IMR-90 (cell line): ENCODE results near the gene RAET1G. TPM values are rescaled to one million over a fixed set of nuclear protein-coding genes. Genes with fewer than 3 reads are reported as not detected.

Experiments
- ATAC-seq: fragments of 200-7000 bp; cut with Tn5 transposase; 2 replicates; pipeline ENCODE4 v1.9.1; 2020; ENCODE audit warnings: low read depth, mild to moderate bottlenecking, moderate library complexity
- BruUV-seq: library from RNA; stranded (reverse); fragments of 400-500 nt; replicated peaks from 2 replicates; lab custom pipeline; 2021; lab: Mats Ljungman, UMichigan
- CTCF ChIA-PET: fragments of 300-600 bp; formaldehyde crosslinking; extraction: SDS; loops from one replicate; lab custom pipeline; 2021; ENCODE audit warnings: antibody characterized with exemption; lab: Yijun Ruan, JAX
- POLR2A ChIA-PET: fragments of 300-600 bp; sonication (Branson Sonifier 250); formaldehyde crosslinking; loops from one replicate; lab custom pipeline; 2022; ENCODE audit warnings: antibody characterized with exemption; ENCODE audit not compliant: unreplicated experiment; lab: Charles Lee
- DNase-seq: peaks from one replicate; pipeline ENCODE4 v3.0.0; 2013
- H2AFZ ChIP-seq: replicated peaks from 2 replicates; pipeline ENCODE3; 2013; ENCODE audit warnings: low read length, mild to moderate bottlenecking; ENCODE audit not compliant: poor library complexity
- H2AK5ac ChIP-seq: 2 replicates; pipeline ENCODE4 v1.6.1; 2013; ENCODE audit warnings: low read depth, low read length, inconsistent platforms
- H2AK9ac ChIP-seq: replicated peaks from 2 replicates; pipeline ENCODE3; 2013; ENCODE audit warnings: mild to moderate bottlenecking, low read depth, low read length, moderate library complexity; ENCODE audit not compliant: poor library complexity
- H2BK120ac ChIP-seq: 2 replicates; pipeline ENCODE4 v1.6.1; 2013; ENCODE audit warnings: low read depth, low read length, inconsistent platforms
- H2BK15ac ChIP-seq: 3 replicates; pipeline ENCODE4 v1.6.1; 2013; ENCODE audit warnings: low read depth, low read length, inconsistent platforms
- H2BK20ac ChIP-seq: 2 replicates; pipeline ENCODE4 v1.6.1; 2013; ENCODE audit warnings: low read depth, mild to moderate bottlenecking, inconsistent platforms, low read length, moderate library complexity
- H2BK5ac ChIP-seq: 2 replicates; pipeline ENCODE4 v1.6.1; 2013; ENCODE audit warnings: mild to moderate bottlenecking, low read depth, low read length, inconsistent platforms; ENCODE audit not compliant: poor library complexity, severe bottlenecking
- H3K14ac ChIP-seq: replicated peaks from 2 replicates; pipeline ENCODE4 v1.6.1; 2013; ENCODE audit warnings: low read depth, low read length, inconsistent platforms
- H3K18ac ChIP-seq: 2 replicates; pipeline ENCODE4 v1.6.1; 2013; ENCODE audit warnings: low read depth, low read length, control low read depth
- H3K23ac ChIP-seq: 2 replicates; pipeline ENCODE4 v1.6.1; 2013; ENCODE audit warnings: low read depth, low read length, inconsistent platforms
- H3K27ac ChIP-seq: 2 replicates; pipeline ENCODE4 v1.5.1; 2013; ENCODE audit warnings: mild to moderate bottlenecking, control low read depth, low read length; ENCODE audit not compliant: insufficient read depth
- H3K27me3 ChIP-seq: 2 replicates; pipeline ENCODE4 v1.6.1; 2013; ENCODE audit warnings: low read length; ENCODE audit not compliant: control insufficient read depth, insufficient read depth
- H3K36me3 ChIP-seq: 2 replicates; pipeline ENCODE4 v1.6.1; 2013; ENCODE audit warnings: low read length, mixed read lengths; ENCODE audit not compliant: control insufficient read depth, insufficient read depth
- H3K4ac ChIP-seq: 2 replicates; pipeline ENCODE4 v1.6.1; 2013; ENCODE audit warnings: low read depth, low read length, inconsistent platforms
- H3K4me1 ChIP-seq: 2 replicates; pipeline ENCODE4 v1.6.1; 2013; ENCODE audit warnings: low read length, mixed read lengths; ENCODE audit not compliant: control insufficient read depth, insufficient read depth
- H3K4me2 ChIP-seq: 2 replicates; pipeline ENCODE4 v1.6.1; 2013; ENCODE audit warnings: low read depth, mild to moderate bottlenecking, control low read depth, low read length, moderate library complexity
- H3K4me3 ChIP-seq: 2 replicates; pipeline ENCODE4 v1.5.1; 2013; ENCODE audit warnings: low read depth, mild to moderate bottlenecking, control low read depth, low read length, moderate library complexity; ENCODE audit not compliant: insufficient read depth
- H3K56ac ChIP-seq: 2 replicates; pipeline ENCODE4 v1.6.1; 2013; ENCODE audit warnings: low read length, inconsistent platforms; ENCODE audit not compliant: insufficient read depth; ENCODE audit errors: extremely low read depth
- H3K79me1 ChIP-seq, 2 experiments: 2 replicates each; pipeline ENCODE4 v1.6.1; 2013; ENCODE audit warnings: low read length in 2 of 2, inconsistent platforms in 1 of 2, low read depth in 1 of 2
- H3K9ac ChIP-seq: 2 replicates; pipeline ENCODE4 v1.6.1; 2013; ENCODE audit warnings: low read depth, low read length, control low read depth
- H3K9me1 ChIP-seq: 2 replicates; pipeline ENCODE4 v1.6.1; 2013; ENCODE audit warnings: low read length, inconsistent platforms; ENCODE audit not compliant: insufficient read depth
- H3K9me3 ChIP-seq: 2 replicates; pipeline ENCODE4 v1.6.1; 2013; ENCODE audit warnings: low read length; ENCODE audit not compliant: control insufficient read depth, insufficient read depth
- H4K20me1 ChIP-seq: 2 replicates; pipeline ENCODE4 v1.6.1; 2013; ENCODE audit warnings: low read length, inconsistent platforms; ENCODE audit not compliant: insufficient read depth
- H4K5ac ChIP-seq: 2 replicates; pipeline ENCODE4 v1.6.1; 2013; ENCODE audit warnings: mild to moderate bottlenecking, low read depth, low read length, control low read depth
- H4K8ac ChIP-seq, 2 experiments: 2 replicates each; pipeline ENCODE4 v1.6.1; 2013; ENCODE audit warnings: low read depth in 2 of 2, low read length in 2 of 2, control low read depth in 1 of 2, inconsistent platforms in 1 of 2
- H4K91ac ChIP-seq: 2 replicates; pipeline ENCODE4 v1.6.1; 2013; ENCODE audit warnings: low read depth, low read length, inconsistent platforms; ENCODE audit not compliant: insufficient read depth
- BHLHE40 ChIP-seq: fragments of 150-350 bp; IDR thresholded peaks from 2 replicates; pipeline ENCODE4 v1.6.1; 2016; ENCODE audit warnings: mild to moderate bottlenecking, low read depth, low read length
- CEBPB ChIP-seq: IDR thresholded peaks from 2 replicates; pipeline ENCODE4 v1.6.1; 2012; ENCODE audit warnings: low read depth, low read length, improper control_type of control experiment
- MAFK ChIP-seq: IDR thresholded peaks from 2 replicates; pipeline ENCODE4 v1.6.1; 2012; ENCODE audit warnings: low read depth, low read length, improper control_type of control experiment
- NFE2L2 ChIP-seq: fragments of 150-350 bp; IDR thresholded peaks from 2 replicates; pipeline ENCODE4 v1.6.1; 2016; ENCODE audit warnings: low read depth, mild to moderate bottlenecking, low read length
- RCOR1 ChIP-seq: IDR thresholded peaks from 2 replicates; pipeline ENCODE4 v1.6.1; 2012; ENCODE audit warnings: mild to moderate bottlenecking, low read length, improper control_type of control experiment; ENCODE audit not compliant: insufficient replicate concordance
- WGBS, 2 experiments: methylation state at CpG; one replicate each; pipeline versions ENCODE4 v1.1.5 to v1.1.7; 2013; ENCODE audit warnings: missing lambda C conversion rate in 2 of 2; ENCODE audit not compliant: insufficient read length in 1 of 2; ENCODE audit errors: extremely low coverage in 2 of 2; 5-methylcytosine and 5-hydroxymethylcytosine counted together
- dilution Hi-C: fragments of 300-500 bp; cut with HindIII; formaldehyde crosslinking; loops from one replicate; pipeline ENCODE4 v1.14.3; 2018; ENCODE audit warnings: low sequenced_read_pairs; ENCODE audit not compliant: unreplicated experiment
- in situ Hi-C: fragments of 300-500 bp; cut with MboI; formaldehyde crosslinking; loops from 3 replicates; pipeline ENCODE4 v1.14.3; 2019; ENCODE audit warnings: low sequenced_read_pairs, inconsistent platforms, mixed read lengths
- intact Hi-C: fragments of 100-400 bp; cut with micrococcal nuclease; formaldehyde crosslinking; loops from 2 replicates; pipeline ENCODE4 v1.10.0; 2022
- polyA plus RNA-seq, 3 experiments: library from polyadenylated mRNA; depleted of rRNA; stranded (reverse); fragments of >200 nt; gene quantifications; 2 replicates each; pipeline ENCODE4 v1.2.3, GENCODE V29; 2012; ENCODE audit warnings: low replicate concordance in 1 of 3
- total RNA-seq: library from RNA; depleted of rRNA; stranded (reverse); fragments of >200 nt; gene quantifications from 2 replicates; pipeline ENCODE4 v1.2.3, GENCODE V29; 2012
- TF ChIP-seq, protein P1 (sequence below): fragments of 150-350 bp; IDR thresholded peaks from 2 replicates; pipeline ENCODE4 v1.6.1; 2016; ENCODE audit warnings: low read depth, mild to moderate bottlenecking, low read length, moderate library complexity, borderline replicate concordance

Gene RAET1G
- total and polyA plus RNA-seq, 2 of the 4 experiments (the other 2 are of a cell fraction), result 1.3 to 4.2 TPM

DNA sequence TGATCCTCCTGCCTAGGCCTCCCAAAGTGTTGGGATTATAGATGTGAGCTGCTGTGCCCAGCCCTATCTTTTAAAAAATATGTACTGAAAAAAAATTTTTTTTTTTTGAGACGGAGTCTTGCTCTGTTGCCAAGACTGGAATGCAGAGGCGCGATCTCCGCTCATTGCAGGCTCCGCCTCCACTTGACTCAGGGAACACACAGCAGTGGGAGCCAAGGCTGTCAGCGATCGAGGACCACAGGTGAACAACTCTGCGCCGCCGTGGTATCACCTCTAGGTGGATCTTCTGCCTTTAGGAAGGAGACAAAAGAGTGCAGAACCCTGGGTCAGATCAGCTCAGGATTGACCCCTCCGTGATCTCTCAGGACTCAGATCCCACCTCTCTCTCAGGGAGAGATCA is 38.7 kb downstream of the RAET1G start:
- Histone ChIP-seq H3K9me3 (no peaks in the 10 kb centered on the region), H2BK120ac (no peak overlapping the region), H3K9me1 (peaks cover 2% of the 10 kb centered on the region; the same call in 1 of the 2 replicates), H4K91ac (no peak overlapping the region), H2AK9ac (peak overlapping the region; percentile 84), H3K4me2 (peak overlapping the region; percentile 73), H2BK5ac (no peak overlapping the region), H3K36me3 (no peaks in the 10 kb centered on the region), H3K4ac (no peak overlapping the region), H2AFZ (peak overlapping the region; percentile 78), H2BK15ac (no peak overlapping the region), H3K56ac (no peak overlapping the region), H2AK5ac (no peak overlapping the region; the same call in 1 of the 2 replicates), H3K27me3 (peaks cover 14% of the 10 kb centered on the region), H3K9ac (no peak overlapping the region), H3K4me3 (no peak overlapping the region), H4K20me1 (no peaks in the 10 kb centered on the region), H2BK20ac (no peak overlapping the region), H3K14ac (no peak overlapping the region), H3K27ac (no peak overlapping the region), H3K79me1 (no peaks in the 10 kb centered on the region), H4K8ac (no peak overlapping the region), H3K18ac (no peak overlapping the region), H3K4me1 (peaks cover 12% of the 10 kb centered on the region), H3K23ac (no peak overlapping the region), H4K5ac (no peak overlapping the region)
- intact Hi-C loops (no loop called here), dilution Hi-C loops (no loop called here), in situ Hi-C loops (no loop called here)
- CTCF ChIA-PET, result no interaction called here
- DNase-seq (peak; percentile 48), ATAC-seq (peak; percentile 79)
- POLR2A ChIA-PET, result no interaction called here
- 34% methylated on average over 3 of the region's 11 CpGs; no CpG with 5 or more reads in 1 of the 2 experiments for WGBS, 2 experiments
- no TSS peak for BruUV-seq
- no peak for TF ChIP-seq RCOR1
- no peak for TF ChIP-seq BHLHE40
- TF ChIP-seq CEBPB, result no peak
- TF ChIP-seq MAFK, result no peak
- TF ChIP-seq, protein P1, sequence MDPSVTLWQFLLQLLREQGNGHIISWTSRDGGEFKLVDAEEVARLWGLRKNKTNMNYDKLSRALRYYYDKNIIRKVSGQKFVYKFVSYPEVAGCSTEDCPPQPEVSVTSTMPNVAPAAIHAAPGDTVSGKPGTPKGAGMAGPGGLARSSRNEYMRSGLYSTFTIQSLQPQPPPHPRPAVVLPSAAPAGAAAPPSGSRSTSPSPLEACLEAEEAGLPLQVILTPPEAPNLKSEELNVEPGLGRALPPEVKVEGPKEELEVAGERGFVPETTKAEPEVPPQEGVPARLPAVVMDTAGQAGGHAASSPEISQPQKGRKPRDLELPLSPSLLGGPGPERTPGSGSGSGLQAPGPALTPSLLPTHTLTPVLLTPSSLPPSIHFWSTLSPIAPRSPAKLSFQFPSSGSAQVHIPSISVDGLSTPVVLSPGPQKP, result no peak
- TF ChIP-seq NFE2L2, result no peak
